Measurements from ENCODE around the gene MFSD11. TPM values are rescaled to one million over a fixed set of nuclear protein-coding genes. Genes with fewer than 3 reads are reported as not detected.
"Not testable (repeated sequence)": the region's sequence is repeated elsewhere in the genome, so short reads cannot be mapped to it uniquely, and the experiment has no call there.

The MFSD11 gene
- polyA plus RNA-seq, 5 donors = 27.7 to 38.5 (median 30.9) TPM

GRCh38 chr17:76745785-76746184 lies 7.9 kb downstream of the MFSD11 start:
- DNase-seq = not testable (repeated sequence)

- no peak for DNase-seq
Measured at GRCh38 chr17:76747716-76748363, 9.9 kb downstream of the MFSD11 start.

DNA sequence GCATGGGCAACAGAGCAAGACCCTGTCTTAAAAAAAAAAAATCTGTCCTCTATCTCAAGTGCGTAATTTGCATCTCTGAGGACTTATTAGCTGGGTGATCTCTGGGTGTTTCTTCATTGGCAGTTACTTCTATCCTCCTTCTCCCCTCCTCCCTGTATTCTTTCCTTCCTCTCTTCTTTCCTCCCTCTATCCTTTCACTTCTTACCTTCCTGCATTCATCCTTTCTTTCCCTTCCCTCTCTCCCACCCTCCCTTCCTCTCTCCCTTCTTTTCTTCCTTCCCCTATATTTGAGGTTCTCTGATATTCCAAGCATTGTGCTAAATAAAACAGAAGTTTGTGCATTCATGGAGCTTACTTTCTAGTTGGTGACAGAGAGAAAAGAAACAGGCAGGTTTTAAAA lies 10.7 kb downstream of the MFSD11 start:
- no peak for DNase-seq

- DNase-seq = no peak
Measured at GRCh38 chr17:76751416-76751993, 13.6 kb downstream of the MFSD11 start.

GRCh38 chr17:76752006-76752405 lies 14.1 kb downstream of the MFSD11 start:
- DNase-seq = no peak

DNA sequence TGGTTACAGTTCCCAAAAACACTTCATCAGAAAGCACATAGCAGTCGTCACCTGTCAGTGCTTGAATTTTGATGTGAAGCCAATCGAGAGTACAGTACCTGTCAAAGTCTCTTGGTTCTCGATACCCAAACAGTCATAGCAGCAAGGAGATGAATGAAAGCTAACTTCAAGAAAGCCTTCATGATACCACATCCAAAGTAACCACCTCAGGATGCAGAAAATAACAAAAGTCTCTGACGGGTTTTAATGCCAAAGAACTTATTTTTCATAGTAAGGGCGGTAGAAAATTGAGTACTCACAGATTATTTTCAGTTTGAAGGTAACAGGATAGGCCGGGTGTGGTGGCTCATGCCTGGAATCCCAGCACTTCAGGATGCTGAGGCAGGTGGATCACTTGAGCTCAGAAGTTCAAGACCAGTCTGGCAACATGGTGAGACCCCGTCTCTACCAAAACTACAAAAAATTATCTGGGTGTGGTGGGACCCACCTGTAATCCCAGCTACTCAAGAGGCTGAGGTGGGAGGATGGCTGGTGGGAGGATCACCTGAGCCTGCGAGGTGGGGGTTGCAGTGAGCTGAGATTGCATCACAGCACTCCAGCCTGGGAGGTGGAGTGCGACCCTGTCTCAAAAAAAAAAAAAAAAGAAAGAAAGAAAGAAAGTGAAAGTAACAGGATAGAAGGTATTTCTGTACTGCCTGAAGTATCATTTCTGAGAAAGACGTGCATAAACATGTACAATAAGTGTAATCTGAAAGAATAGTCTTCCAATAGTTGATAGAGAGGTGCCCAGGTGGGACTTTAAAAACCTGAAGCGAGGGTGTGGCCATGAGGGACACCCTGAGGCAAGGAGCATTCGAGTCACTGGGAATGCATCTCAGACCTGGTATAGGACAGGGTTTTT lies 15.4 kb downstream of the MFSD11 start:
- no peak for DNase-seq

GRCh38 chr17:76755285-76755684 lies 17.4 kb downstream of the MFSD11 start:
- DNase-seq = no peak

DNA sequence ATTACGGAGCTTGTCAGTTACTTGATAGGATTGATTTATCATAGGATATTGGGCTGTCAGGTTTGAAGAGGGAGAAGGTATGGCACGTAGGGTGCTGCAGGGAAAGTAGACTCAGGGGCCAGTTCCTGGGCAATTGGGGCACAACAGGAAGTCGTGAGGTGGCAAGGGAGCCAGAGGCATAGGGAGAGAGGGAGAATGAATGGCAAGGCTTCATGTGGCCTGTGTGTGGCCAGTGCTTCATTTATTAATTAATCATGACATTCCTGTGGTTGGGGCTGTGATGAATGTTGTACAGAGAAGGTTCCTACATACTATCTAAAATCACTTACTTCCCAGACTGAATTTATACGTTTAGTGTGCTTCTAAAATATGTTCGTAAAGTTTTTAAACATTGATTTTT lies 19.3 kb downstream of the MFSD11 start:
- no peak for DNase-seq

DNA sequence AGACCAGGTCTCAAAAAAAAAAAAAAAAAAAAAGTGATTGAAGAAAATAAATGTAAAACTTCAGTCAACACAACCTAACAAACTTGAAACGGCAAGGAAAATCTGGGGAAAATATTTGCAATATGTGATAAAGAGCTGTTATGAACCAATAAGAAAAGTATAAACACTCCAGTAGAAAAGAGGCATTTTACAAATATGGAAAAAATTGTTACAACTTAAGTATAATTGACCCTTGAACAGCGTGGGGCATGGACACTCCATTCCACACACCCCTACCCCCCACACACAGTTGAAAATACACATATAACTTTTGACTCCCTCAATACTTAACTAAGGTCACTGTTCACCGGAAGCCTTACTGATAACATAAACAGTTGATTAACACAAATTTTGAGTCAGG lies 20.7 kb downstream of the MFSD11 start:
- DNase-seq = no peak

- DNase-seq = no peak
Measured at GRCh38 chr17:76772842-76773525, 35.1 kb downstream of the MFSD11 start.

GRCh38 chr17:76775021-76775600 lies 37.2 kb downstream of the MFSD11 start:
- DNase-seq = no peak

- no peak for DNase-seq
Measured at GRCh38 chr17:76781056-76781982, 43.4 kb downstream of the MFSD11 start.

DNA sequence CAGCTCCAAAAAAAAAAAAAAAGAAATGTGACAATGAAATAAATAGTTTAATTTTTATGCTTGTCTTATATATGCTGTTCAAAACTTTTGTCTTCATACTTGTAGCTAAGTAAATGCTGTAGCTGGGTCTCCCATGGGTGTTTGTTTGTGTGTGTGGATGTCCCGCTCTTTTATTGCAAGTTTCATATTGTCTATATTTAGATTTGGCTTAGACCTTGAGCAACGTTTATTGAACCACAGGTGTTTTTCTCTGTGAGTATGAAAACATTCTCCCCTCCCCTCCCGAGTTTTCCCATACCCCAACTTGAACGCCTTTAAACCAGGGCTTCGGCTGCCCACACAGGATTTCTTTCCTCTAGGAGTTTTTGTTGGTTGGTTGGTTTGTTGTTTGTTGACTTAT lies 45.2 kb downstream of the MFSD11 start:
- DNase-seq = no peak

GRCh38 chr17:76784926-76785325 lies 47.0 kb downstream of the MFSD11 start:
- DNase-seq = no peak

- not testable (repeated sequence) for DNase-seq
Measured at GRCh38 chr17:76787866-76788265, 49.9 kb downstream of the MFSD11 start.

- DNase-seq = no peak
Measured at GRCh38 chr17:76789235-76789788, 51.4 kb downstream of the MFSD11 start.

GRCh38 chr17:76791053-76791980 lies 53.4 kb downstream of the MFSD11 start:
- no peak for DNase-seq

GRCh38 chr17:76792348-76792747 lies 54.4 kb downstream of the MFSD11 start:
- DNase-seq = no peak

GRCh38 chr17:76793775-76794174 lies 55.9 kb downstream of the MFSD11 start:
- DNase-seq = no peak
